ENCODE data around the gene IPO9.

The IPO9 gene

GRCh38 chr1:201886103-201886885 lies 57.3 kb downstream of the IPO9 start:
- in situ Hi-C loops (cut with MboI; ENCODE audit: low sequenced_read_pairs), result loop anchor here (10.0 to 25.0 kb wide), 2 partner anchors 89 to 226 kb away; partner anchors contain the start of gene GPR37L1

- in situ Hi-C loops (cut with MboI; ENCODE audit: low sequenced_read_pairs), result loop anchor here (10.0 to 25.0 kb wide), 2 partner anchors 88 to 225 kb away; partner anchors contain the start of gene GPR37L1
Measured at GRCh38 chr1:201887116-201887866, 58.3 kb downstream of the IPO9 start.

- in situ Hi-C loops (cut with MboI; ENCODE audit: low sequenced_read_pairs), result loop anchor here (10.0 to 25.0 kb wide), 2 partner anchors 86 to 224 kb away; partner anchors contain the start of gene GPR37L1
Measured at GRCh38 chr1:201888282-201889089, 59.5 kb downstream of the IPO9 start, which contains the start of gene SHISA4. Gene SHISA4, plus strand, starts transcription at chr1:201888898. Its CDS starts 97 bp downstream, at chr1:201888995.

- in situ Hi-C loops (cut with MboI; ENCODE audit: low sequenced_read_pairs), result loop anchor here (10.0 to 25.0 kb wide), 2 partner anchors 85 to 223 kb away; partner anchors contain the start of gene GPR37L1
Measured at GRCh38 chr1:201889090-201889968, 60.4 kb downstream of the IPO9 start.

GRCh38 chr1:201890223-201890622 lies 61.3 kb downstream of the IPO9 start:
- in situ Hi-C loops (cut with MboI; ENCODE audit: low sequenced_read_pairs), result loop anchor here (25.0 kb wide), 1 partner anchor 222 kb away; the partner anchor contains the start of gene GPR37L1

GRCh38 chr1:201890806-201891450 lies 62.0 kb downstream of the IPO9 start:
- in situ Hi-C loops (cut with MboI; ENCODE audit: low sequenced_read_pairs), result loop anchor here (25.0 kb wide), 1 partner anchor 221 kb away; the partner anchor contains the start of gene GPR37L1

- in situ Hi-C loops (cut with MboI; ENCODE audit: low sequenced_read_pairs), result loop anchor here (25.0 kb wide), 1 partner anchor 221 kb away; the partner anchor contains the start of gene GPR37L1
Measured at GRCh38 chr1:201891451-201892045, 62.6 kb downstream of the IPO9 start.

GRCh38 chr1:201892211-201892610 lies 63.3 kb downstream of the IPO9 start:
- in situ Hi-C loops (cut with MboI; ENCODE audit: low sequenced_read_pairs), result loop anchor here (25.0 kb wide), 1 partner anchor 220 kb away; the partner anchor contains the start of gene GPR37L1

GRCh38 chr1:201893431-201893830 lies 64.5 kb downstream of the IPO9 start:
- in situ Hi-C loops (cut with MboI; ENCODE audit: low sequenced_read_pairs), result loop anchor here (25.0 kb wide), 1 partner anchor 219 kb away; the partner anchor contains the start of gene GPR37L1

GRCh38 chr1:201894343-201895119 lies 65.6 kb downstream of the IPO9 start:
- in situ Hi-C loops (cut with MboI; ENCODE audit: low sequenced_read_pairs), result loop anchor here (25.0 kb wide), 1 partner anchor 218 kb away; the partner anchor contains the start of gene GPR37L1

- in situ Hi-C loops (cut with MboI; ENCODE audit: low sequenced_read_pairs), result loop anchor here (25.0 kb wide), 1 partner anchor 217 kb away; the partner anchor contains the start of gene GPR37L1
Measured at GRCh38 chr1:201895120-201895665, 66.2 kb downstream of the IPO9 start.

- in situ Hi-C loops (cut with MboI; ENCODE audit: low sequenced_read_pairs), result loop anchor here (25.0 kb wide), 1 partner anchor 216 kb away; the partner anchor contains the start of gene GPR37L1
Measured at GRCh38 chr1:201895913-201896807, 67.2 kb downstream of the IPO9 start.

- in situ Hi-C loops (cut with MboI; ENCODE audit: low sequenced_read_pairs), result loop anchor here (25.0 kb wide), 1 partner anchor 215 kb away; the partner anchor contains the start of gene GPR37L1
Measured at GRCh38 chr1:201896951-201897391, 68.0 kb downstream of the IPO9 start.

GRCh38 chr1:201898240-201898894 lies 69.4 kb downstream of the IPO9 start:
- in situ Hi-C loops (cut with MboI; ENCODE audit: low sequenced_read_pairs), result loop anchor here (25.0 kb wide), 1 partner anchor 214 kb away; the partner anchor contains the start of gene GPR37L1

- in situ Hi-C loops (cut with MboI; ENCODE audit: low sequenced_read_pairs), result loop anchor here (25.0 kb wide), 1 partner anchor 213 kb away; the partner anchor contains the start of gene GPR37L1
Measured at GRCh38 chr1:201898992-201899391, 70.0 kb downstream of the IPO9 start.
